SK-N-SH treated with all-trans-retinoic acid at 6 μM for 48 hours (cell line): Measurements from ENCODE around the gene SORCS2.

Experiments used
- ATAC-seq: fragments of 200-7000 bp; cut with Tn5 transposase; 3 replicates; pipeline ENCODE4 v1.9.1; 2020; ENCODE audit warnings: mild to moderate bottlenecking, moderate library complexity
- ARNTL ChIP-seq: fragments of 450-650 bp; formaldehyde crosslinking; IDR thresholded peaks from 2 replicates; pipeline ENCODE4 v1.5.0; 2020; ENCODE audit warnings: low read depth, mild to moderate bottlenecking, moderate library complexity, borderline replicate concordance
- BACH2 ChIP-seq: fragments of 250-450 bp; sonication (Bioruptor Pico); IDR thresholded peaks from 2 replicates; pipeline ENCODE4 v1.9.0; 2021; ENCODE audit warnings: mild to moderate bottlenecking, borderline replicate concordance
- CREB5 ChIP-seq: fragments of 250-450 bp; sonication (Bioruptor Pico); IDR thresholded peaks from 2 replicates; pipeline ENCODE4 v1.5.1; 2020; ENCODE audit warnings: low read depth, mild to moderate bottlenecking, moderate library complexity
- CSDC2 ChIP-seq: fragments of 250-450 bp; sonication (Bioruptor Pico); IDR thresholded peaks from 2 replicates; pipeline ENCODE4 v1.5.0; 2020; ENCODE audit warnings: mild to moderate bottlenecking, moderate library complexity
- ESRRG ChIP-seq: fragments of 250-450 bp; sonication (Bioruptor Pico); IDR thresholded peaks from 2 replicates; pipeline ENCODE4 v1.6.1; 2021; ENCODE audit warnings: mild to moderate bottlenecking
- POU6F1 ChIP-seq: fragments of 250-450 bp; sonication (Bioruptor Pico); IDR thresholded peaks from 2 replicates; pipeline ENCODE4 v1.8.0; 2021; ENCODE audit warnings: low read depth, mild to moderate bottlenecking, moderate library complexity, borderline replicate concordance
- PPARA ChIP-seq: fragments of 250-450 bp; sonication (Bioruptor Pico); IDR thresholded peaks from 2 replicates; pipeline ENCODE4 v1.5.0; 2020; ENCODE audit warnings: mild to moderate bottlenecking, borderline replicate concordance
- RARB ChIP-seq: fragments of 250-450 bp; sonication (Bioruptor Pico); IDR thresholded peaks from 2 replicates; pipeline ENCODE4 v1.8.0; 2021; ENCODE audit warnings: mild to moderate bottlenecking, moderate library complexity
- TCF4 ChIP-seq: fragments of 250-450 bp; sonication (Bioruptor Pico); IDR thresholded peaks from 2 replicates; pipeline ENCODE4 v1.8.0; 2021; ENCODE audit warnings: mild to moderate bottlenecking, moderate library complexity, borderline replicate concordance
- TOX ChIP-seq: fragments of 250-450 bp; sonication (Bioruptor Pico); IDR thresholded peaks from 2 replicates; pipeline ENCODE4 v1.8.0; 2021; ENCODE audit warnings: mild to moderate bottlenecking, moderate library complexity, borderline replicate concordance
- ZC3H10 ChIP-seq: fragments of 250-450 bp; sonication (Bioruptor Pico); IDR thresholded peaks from 2 replicates; pipeline ENCODE4 v1.5.1; 2021; ENCODE audit warnings: mild to moderate bottlenecking, moderate library complexity
- ZFP3 ChIP-seq: fragments of 250-450 bp; sonication (Bioruptor Pico); IDR thresholded peaks from 2 replicates; pipeline ENCODE4 v1.5.0; 2020; ENCODE audit warnings: mild to moderate bottlenecking, moderate library complexity
- ZFP30 ChIP-seq: fragments of 450-650 bp; formaldehyde crosslinking; IDR thresholded peaks from 2 replicates; pipeline ENCODE4 v1.5.0; 2022; ENCODE audit warnings: mild to moderate bottlenecking, moderate library complexity
- ZNF70 ChIP-seq: fragments of 450-650 bp; formaldehyde crosslinking; IDR thresholded peaks from 2 replicates; pipeline ENCODE4 v1.5.0; 2020; ENCODE audit warnings: mild to moderate bottlenecking, moderate library complexity
- ZNF8 ChIP-seq: fragments of 450-650 bp; formaldehyde crosslinking; IDR thresholded peaks from 2 replicates; pipeline ENCODE4 v1.5.0; 2020; ENCODE audit warnings: mild to moderate bottlenecking, moderate library complexity
- TF ChIP-seq, protein P1 (sequence below): fragments of 250-450 bp; sonication (Bioruptor Pico); IDR thresholded peaks from 2 replicates; pipeline ENCODE4 v1.5.0; 2020; ENCODE audit warnings: mild to moderate bottlenecking, moderate library complexity
- TF ChIP-seq, protein P2 (sequence below): fragments of 250-450 bp; sonication (Bioruptor Pico); IDR thresholded peaks from 2 replicates; pipeline ENCODE4 v1.5.1; 2021; ENCODE audit warnings: mild to moderate bottlenecking, moderate library complexity

SORCS2 gene

GRCh38 chr4:7750523-7750922, 558.2 kb downstream of the SORCS2 start:
- TF ChIP-seq PPARA (CRISPR knock-in tag), result no peak
- no peak for ATAC-seq

- no peak for ATAC-seq
- TF ChIP-seq, protein P1, sequence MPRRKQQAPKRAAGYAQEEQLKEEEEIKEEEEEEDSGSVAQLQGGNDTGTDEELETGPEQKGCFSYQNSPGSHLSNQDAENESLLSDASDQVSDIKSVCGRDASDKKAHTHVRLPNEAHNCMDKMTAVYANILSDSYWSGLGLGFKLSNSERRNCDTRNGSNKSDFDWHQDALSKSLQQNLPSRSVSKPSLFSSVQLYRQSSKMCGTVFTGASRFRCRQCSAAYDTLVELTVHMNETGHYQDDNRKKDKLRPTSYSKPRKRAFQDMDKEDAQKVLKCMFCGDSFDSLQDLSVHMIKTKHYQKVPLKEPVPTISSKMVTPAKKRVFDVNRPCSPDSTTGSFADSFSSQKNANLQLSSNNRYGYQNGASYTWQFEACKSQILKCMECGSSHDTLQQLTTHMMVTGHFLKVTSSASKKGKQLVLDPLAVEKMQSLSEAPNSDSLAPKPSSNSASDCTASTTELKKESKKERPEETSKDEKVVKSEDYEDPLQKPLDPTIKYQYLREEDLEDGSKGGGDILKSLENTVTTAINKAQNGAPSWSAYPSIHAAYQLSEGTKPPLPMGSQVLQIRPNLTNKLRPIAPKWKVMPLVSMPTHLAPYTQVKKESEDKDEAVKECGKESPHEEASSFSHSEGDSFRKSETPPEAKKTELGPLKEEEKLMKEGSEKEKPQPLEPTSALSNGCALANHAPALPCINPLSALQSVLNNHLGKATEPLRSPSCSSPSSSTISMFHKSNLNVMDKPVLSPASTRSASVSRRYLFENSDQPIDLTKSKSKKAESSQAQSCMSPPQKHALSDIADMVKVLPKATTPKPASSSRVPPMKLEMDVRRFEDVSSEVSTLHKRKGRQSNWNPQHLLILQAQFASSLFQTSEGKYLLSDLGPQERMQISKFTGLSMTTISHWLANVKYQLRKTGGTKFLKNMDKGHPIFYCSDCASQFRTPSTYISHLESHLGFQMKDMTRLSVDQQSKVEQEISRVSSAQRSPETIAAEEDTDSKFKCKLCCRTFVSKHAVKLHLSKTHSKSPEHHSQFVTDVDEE (CRISPR knock-in tag), result no peak
- no peak for TF ChIP-seq CSDC2
- TF ChIP-seq, protein P2, sequence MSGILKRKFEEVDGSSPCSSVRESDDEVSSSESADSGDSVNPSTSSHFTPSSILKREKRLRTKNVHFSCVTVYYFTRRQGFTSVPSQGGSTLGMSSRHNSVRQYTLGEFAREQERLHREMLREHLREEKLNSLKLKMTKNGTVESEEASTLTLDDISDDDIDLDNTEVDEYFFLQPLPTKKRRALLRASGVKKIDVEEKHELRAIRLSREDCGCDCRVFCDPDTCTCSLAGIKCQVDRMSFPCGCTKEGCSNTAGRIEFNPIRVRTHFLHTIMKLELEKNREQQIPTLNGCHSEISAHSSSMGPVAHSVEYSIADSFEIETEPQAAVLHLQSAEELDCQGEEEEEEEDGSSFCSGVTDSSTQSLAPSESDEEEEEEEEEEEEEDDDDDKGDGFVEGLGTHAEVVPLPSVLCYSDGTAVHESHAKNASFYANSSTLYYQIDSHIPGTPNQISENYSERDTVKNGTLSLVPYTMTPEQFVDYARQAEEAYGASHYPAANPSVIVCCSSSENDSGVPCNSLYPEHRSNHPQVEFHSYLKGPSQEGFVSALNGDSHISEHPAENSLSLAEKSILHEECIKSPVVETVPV, result no peak
- no peak for TF ChIP-seq ESRRG (CRISPR knock-in tag)
- TF ChIP-seq RARB (CRISPR knock-in tag), result no peak
- no peak for TF ChIP-seq ARNTL (CRISPR knock-in tag)
- no peak for TF ChIP-seq TOX (CRISPR knock-in tag)
- no peak for TF ChIP-seq ZFP3
Measured at GRCh38 chr4:7750972-7751371, 558.6 kb downstream of the SORCS2 start.

GRCh38 chr4:7752649-7753048, 560.3 kb downstream of the SORCS2 start:
- TF ChIP-seq TOX (CRISPR knock-in tag), result no peak
- no peak for TF ChIP-seq POU6F1 (CRISPR knock-in tag)
- no peak for TF ChIP-seq TCF4 (CRISPR knock-in tag)
- TF ChIP-seq, protein P2, result no peak
- no peak for TF ChIP-seq ESRRG (CRISPR knock-in tag)
- TF ChIP-seq ZNF70 (CRISPR knock-in tag), result no peak
- TF ChIP-seq BACH2 (CRISPR knock-in tag), result no peak
- TF ChIP-seq ZNF8 (CRISPR knock-in tag), result no peak
- TF ChIP-seq, protein P1 (CRISPR knock-in tag), result no peak
- TF ChIP-seq CREB5 (CRISPR knock-in tag), result no peak
- no peak for ATAC-seq

- no peak for ATAC-seq
- no peak for TF ChIP-seq ZC3H10 (CRISPR knock-in tag)
- TF ChIP-seq PPARA (CRISPR knock-in tag), result no peak
- no peak for TF ChIP-seq ZFP30 (CRISPR knock-in tag)
Measured at GRCh38 chr4:7753271-7753670, 560.9 kb downstream of the SORCS2 start.
